HCEC 1CT (cell line): ENCODE data around the gene MYO7B.

Experiments used
- DNase-seq: peaks from one replicate; pipeline ENCODE4 v3.0.0-alpha.2; 2017

Gene MYO7B

DNA sequence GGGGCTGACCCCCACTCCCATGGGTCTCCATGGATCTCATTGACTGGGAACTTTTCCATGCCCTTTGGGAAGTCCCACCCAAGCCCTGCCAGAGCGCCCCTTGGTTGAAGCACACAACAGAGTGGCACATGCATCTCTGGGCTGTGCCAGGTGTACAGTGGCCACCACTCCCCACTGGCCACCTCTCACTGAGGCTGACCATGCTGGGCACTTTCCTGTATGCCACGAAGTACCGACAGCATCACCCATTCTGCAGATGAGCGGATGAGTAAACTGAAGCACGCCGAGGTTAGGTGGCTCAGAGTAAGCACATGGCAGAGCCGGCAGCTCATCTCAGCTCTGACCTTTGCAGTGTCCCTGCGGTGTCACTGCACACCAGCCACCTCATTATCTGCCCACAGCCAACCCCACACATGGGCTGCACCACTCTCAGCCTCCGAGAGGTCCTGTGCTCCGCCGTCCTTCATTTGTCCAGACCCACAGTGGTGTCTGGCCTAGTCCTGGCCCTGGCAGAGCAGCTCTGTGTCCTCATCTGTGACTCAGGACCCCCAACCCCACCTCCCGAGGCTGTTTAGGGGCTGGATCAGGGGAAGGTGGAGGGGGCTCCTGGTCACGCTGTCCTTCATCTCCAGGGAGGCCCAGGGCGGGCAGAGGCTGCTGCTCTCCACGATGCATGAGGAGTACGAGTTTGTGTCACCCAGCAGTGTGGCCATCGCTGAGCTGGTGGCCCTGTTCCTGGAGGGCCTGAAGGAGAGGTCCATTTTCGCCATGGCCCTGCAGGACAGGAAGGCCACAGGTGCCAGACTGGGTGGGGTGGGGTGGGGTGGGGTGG lies 92.5 kb downstream of the MYO7B start:
- no peak for DNase-seq

DNA sequence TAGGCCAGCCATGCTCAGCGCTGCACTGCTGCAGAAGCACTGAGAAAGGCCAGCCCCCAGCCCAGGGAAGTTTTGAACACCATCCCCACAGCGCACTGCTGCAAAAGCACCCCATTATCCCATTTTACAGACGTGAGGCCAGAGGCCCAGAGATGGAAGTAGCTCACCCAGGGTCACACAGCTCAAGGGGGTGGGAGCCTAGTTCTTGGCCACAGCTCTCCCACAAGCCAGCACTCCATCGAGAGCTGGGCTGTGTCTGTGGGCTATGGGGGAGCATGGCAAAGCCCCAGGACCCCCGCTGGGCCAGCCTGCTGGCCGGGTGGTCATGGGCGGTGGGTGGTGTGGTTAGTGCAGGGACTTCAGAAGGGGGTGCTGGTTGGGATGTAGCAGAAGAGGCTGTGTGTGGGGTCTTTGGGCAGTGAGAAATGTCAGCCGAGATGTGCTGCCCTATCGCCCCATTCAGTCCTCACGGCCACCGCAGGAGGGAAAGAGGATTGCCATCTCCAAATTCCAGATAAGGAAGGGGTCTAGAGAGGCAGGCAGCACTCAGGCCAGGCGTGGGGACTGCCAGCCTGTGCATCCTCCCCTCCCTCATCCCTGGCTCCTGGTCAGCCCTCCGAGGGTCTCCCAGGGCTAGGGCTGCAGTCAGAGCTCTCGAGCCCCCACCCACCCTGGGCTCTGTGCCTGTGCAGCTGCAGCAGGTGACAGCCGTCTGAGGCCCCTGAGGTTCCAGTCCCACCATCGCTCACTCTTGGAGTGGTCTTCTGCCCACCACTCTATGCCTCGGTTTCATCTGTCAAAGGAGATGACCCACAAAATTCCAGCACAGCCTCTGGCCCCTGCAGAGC lies 93.5 kb downstream of the MYO7B start:
- no peak for DNase-seq

DNA sequence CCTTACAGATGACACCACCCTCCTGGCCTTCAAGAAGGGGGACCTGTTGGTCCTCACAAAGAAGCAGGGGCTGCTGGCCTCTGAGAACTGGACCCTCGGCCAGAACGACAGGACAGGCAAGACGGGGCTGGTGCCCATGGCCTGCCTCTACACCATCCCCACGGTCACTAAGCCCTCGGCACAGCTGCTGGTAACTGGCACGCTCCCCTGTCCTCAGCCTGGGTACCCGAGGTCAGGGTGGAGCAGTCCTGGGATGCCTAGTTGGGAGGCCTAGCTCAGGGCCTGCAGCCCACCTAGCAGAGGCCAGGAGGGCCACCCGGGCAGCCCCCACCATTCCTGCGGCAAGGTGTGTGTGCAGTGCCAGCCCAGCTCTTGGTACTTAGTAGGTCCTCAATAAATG lies 94.2 kb downstream of the MYO7B start:
- DNase-seq, result no peak

DNA sequence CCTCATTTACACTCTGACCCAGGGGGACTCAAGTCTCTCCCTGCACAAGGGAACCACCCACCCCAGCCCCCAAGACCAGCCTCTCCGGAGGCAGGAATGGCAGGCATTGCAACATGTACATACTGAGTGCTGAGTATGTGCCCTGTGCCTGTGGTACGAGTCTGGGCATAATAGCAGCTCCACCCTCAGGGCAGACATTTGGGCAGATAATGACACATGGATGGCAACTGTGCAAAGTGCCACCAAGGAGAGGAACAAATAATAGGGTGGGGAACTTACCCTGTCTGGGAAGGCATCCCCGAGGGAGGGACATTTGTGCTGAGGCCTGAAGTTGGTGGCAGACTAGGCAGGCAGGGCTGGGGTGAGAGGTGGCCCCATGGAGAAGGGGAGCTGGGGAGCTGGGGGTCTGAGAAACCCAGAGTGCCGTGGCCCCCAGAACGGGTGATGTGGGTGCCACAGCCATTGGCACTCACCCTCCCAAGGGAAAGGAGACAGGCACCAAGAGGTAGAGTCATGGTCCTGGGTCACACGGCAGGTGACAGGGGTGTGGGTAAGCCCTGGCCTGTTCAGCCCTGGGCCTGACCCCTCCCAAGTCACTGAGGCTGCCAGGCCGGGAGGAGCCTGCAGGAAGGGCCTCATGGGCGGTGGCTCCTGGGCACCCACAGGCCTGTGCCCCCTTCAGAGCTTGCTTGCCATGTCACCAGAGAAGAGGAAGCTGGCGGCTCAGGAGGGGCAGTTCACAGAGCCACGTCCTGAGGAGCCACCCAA lies 94.8 kb downstream of the MYO7B start:
- no peak for DNase-seq

DNA sequence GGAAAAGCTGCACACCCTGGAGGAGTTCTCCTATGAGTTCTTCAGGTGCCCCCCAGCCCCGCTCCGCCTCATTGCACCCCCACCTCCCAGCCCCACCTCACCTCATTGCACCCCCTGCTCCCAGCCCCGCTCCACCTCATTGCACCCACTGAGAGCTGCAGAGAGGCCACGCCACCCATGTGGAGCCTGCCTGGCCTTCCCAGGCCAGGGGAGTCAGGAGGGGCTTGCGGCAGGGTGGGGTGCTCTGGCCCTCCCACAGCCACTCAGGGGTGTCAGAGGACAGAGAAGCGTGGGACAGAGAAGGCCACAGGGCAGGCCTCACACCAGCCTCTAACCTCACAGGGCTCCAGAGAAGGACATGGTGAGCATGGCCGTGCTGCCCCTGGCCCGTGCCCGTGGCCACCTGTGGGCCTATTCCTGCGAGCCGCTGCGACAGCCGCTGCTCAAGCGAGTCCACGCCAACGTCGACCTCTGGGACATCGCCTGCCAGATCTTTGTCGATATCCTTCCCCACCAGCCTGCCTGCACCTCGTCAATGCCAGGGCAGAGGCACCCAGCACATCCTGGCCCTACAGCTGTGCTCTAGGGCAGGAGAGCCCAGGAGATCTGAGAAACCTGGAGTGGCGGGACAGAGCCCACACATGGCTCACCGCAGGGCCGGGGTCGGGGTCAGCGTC lies 95.5 kb downstream of the MYO7B start:
- DNase-seq, result no peak

DNA sequence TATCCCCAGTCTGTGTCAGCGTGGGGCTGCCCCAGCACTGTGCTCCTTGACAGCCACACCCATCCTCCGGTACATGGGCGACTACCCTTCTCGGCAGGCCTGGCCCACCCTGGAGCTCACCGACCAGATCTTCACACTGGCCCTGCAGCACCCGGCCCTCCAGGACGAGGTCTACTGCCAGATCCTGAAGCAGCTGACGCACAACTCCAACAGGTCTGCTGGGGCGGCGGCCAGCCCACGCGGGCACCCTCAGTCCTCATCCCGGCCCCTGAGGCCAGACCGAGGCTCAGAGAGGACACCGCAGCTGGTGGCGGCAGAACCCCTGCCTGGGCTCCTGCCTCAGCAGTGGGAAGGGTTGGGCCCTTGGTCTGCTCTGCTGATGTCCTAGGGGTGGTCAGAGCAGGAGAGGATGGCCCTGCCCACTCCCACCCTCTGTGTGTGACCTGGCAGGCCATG lies 96.1 kb downstream of the MYO7B start:
- DNase-seq, result no peak

DNA sequence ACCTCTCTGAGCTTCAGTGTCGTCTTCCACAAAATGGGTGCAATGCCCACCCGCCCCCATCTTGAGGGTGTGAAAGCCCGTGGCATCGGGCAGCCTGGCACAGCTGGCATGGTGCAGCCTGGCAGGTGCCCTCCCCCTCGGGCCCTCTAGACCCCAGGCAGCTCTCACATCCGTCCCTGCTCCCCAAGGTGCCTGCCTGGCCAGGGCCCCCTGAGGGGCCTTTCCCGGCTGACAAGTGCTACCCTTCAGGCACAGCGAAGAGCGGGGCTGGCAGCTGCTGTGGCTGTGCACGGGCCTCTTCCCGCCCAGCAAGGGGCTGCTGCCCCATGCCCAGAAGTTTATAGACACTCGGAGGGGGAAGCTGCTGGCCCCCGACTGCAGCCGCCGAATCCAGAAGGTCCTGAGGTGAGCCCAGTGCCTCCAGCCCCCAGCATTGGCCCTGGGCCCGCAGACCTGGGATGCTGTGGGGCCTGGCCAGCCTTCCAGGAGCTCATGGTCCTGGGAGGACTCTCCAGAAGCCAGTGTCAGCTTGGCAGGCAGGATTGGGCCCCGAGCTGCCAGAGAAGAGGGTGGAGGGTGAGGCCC lies 96.6 kb downstream of the MYO7B start:
- no peak for DNase-seq

DNA sequence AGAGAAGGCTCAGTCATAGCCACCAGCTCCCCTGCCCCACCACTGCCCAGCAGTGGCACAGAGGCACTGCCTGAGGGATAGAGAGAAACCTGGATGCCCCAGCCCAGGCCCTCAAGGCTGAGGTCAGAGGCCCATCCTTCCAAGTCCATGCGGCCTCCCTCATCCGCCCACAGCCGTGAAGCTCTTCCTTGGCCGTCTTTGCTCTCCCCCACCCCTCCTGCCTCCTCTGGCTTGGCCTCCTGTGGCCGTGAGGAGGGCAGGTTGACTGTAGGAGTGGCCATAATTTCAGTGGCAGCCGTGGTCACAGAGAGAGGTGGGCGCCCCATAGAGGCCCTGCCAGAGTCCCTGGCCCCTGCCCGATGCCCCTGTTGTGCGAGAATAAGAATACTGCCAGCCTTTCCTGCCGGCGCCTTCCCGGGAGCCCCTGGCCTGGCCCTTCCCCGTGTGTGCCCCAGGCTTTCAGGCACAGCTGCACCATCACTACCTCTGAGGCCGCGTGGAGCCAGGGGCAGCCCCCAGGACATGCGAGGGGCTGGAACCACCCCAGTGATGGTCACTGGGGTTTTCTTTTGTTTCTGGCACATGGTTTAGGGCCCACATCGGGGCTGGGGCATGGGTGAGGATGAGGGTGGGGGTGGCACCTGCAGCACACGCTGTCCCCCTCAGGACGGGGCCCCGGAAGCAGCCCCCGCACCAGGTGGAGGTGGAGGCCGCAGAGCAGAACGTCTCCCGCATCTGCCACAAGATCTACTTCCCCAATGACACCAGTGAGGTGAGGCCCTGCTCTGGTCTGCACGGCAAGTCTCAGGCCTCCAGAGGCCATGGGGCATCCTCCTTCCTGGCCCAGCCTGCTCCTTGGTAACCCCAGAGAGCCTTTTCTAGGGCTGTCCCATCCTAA lies 97.4 kb downstream of the MYO7B start:
- DNase-seq, result no peak

DNA sequence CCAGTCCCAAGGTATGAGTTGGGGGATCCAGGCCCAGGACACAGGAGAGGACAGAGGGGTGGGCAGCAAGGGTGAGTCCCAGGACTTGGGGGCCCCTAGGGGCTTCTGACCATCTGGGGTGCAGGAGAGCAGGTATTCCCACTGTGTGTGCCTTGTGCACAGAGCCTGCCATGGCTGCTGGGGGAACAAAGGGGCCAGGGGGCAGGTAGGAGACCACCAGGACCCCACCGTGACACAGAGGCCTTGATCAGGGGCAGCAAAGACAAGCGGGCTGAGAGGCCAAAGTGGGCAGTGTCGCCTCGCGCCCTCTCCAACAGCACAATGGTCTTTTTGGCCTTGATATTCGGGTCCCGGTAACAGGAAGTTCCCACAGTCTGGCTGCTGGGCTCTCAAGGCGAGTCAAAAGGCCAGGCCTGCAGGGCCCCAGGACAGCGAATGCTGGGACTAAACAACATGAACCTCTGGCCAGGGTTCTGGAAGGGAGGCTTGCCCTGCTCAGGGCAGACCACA lies 98.1 kb downstream of the MYO7B start:
- no peak for DNase-seq

DNA sequence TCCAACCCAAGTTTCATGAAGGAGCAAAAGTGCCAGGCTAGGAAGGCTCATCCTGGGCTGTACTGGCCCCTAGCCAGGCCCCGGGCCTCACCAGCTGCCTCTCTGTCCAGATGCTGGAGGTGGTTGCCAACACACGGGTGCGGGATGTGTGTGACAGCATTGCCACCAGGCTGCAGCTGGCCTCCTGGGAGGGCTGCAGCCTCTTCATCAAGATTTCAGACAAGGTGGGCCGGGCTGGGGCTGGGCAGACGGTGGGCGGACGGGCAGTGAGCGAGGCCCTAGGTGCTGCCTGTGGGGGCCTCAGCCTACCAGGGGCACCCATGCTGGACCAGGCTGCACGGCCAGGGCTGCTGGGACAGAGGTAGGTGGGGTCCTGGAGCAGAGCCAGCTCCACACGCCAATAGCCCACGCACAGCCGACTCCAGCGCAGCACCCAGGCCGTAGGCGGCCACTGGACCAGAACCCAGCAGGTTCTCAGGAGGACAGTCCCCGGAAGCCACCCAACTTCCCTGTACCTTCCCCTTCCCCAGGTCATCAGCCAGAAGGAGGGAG lies 98.7 kb downstream of the MYO7B start:
- DNase-seq, result no peak

DNA sequence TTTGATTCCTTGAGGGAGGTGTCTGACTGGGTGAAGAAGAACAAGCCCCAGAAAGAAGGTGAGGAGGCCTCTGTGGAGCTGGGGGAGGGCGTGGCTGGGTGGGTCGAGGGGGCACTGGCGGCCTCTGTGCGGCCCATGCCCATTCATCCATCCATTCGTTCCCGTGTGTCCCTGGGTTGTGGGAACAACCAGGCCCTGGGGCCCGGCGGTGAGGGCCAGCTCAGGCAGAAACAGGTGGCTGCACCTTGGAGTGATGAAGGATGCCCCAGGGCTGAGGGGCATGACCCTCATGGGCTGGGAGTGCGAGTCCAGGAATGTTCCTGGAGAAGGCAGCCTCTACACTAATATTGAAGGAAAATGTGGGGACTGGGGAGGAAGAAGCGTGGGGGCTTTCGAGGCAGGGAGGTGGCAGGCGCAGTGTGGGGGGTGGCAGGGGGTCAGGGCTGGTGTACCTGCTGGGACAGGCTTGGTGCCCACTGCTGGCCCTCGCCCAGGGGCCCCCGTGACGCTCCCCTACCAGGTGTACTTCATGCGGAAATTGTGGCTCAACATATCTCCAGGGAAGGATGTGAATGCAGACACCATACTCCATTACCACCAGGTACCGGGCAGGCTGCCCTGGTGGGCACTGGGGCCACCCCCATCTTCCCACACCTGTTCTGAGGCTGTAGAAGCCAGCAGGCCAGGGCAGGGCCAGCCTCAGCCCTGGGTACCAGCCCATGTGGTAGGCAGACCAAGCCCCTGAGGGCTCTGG lies 99.3 kb downstream of the MYO7B start:
- no peak for DNase-seq

DNA sequence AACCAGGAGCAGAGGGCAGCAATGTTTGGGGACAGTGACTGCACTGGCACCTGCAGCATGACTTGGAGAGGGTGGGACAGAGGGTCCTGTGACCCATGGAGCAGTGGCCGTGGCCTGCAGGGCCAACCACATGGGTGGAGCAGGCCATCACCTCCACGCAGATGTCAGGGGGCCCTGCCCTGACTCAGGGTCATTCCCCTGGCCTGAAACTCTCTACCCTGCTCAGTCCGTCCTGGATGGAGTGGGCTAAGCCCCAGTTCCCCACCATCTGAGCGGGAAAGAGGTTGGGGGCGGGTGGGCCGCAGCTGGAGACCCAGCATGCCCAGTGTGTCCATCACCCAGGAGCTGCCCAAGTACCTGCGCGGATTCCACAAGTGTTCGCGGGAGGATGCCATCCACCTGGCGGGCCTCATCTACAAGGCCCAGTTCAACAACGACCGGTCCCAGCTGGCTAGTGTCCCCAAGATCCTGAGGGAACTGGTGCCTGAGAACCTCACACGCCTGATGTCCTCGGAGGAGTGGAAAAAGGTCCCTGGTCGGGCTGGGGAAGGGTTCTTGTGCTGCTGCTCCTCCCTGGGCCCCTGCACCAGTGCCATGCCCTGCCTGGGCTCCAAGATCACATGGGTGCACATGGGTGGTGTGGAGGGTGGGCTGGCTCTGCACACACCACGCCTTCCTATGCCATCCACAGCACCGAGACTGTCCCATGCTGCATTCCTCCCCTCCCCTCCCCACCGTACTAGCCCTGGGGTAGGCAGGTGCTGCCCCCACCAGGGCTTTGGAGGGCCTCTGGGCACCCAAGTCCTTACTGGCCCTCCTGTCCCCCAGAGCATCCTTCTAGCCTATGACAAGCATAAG lies 100.1 kb downstream of the MYO7B start:
- DNase-seq, result no peak

DNA sequence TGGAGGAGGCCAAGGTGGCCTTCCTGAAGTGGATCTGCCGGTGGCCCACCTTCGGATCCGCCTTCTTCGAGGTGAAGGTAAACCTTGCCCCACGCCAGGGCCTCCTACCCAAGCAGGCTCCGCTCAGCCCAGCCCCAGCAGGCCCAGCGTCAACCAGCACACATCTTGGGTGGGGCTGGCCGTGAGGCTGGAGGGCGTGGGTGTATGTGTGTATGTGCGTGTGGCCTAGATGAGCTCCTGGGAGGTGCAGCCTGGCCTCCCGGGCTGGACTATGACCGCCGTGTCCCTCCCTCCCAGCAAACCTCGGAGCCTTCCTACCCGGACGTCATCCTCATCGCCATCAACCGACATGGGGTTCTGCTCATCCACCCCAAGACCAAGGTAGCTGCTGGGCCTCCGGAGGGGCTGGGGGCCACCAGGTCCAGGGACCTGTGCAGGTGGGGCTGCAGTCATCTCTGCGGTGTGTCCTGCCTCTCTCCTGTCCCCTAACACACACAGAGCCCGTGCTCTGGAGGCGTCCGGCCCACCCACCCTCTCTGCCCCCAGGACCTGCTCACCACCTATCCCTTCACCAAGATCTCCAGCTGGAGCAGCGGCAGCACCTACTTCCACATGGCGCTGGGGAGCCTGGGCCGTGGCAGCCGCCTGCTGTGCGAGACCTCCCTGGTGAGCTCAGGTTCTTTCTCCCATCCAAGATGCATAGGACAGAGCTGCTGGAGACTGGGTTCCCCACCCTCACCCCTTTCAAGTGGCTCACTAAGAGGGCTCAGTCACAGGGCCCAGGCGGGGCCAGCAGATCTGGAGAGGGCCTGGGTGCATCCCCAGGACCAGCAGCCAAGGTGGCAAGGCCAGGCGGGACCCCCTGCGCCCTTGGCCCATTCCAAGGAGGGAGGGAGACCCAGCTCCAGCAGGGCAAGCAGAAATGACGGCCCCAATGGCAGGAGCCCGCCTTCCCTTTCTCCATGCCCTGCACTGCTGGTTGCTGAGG lies 101.1 kb downstream of the MYO7B start:
- DNase-seq, result no peak

DNA sequence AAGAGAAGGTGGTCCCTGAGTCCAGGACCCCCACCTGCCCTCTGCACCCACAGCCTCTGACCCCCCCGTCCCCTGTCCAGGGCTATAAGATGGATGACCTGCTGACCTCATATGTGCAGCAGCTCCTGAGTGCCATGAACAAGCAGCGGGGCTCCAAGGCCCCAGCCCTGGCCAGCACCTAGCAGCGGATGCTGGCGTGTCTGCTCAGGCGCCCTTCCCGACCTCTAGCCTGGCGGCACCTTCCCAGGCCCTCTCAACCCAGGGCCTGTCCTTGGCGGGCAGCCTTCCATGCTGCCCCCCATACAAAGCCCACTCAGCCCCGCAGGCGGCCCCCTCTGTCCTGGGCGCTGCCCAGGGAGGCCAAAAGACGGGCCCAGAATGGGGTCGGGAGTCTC lies 101.8 kb downstream of the MYO7B start:
- no peak for DNase-seq

DNA sequence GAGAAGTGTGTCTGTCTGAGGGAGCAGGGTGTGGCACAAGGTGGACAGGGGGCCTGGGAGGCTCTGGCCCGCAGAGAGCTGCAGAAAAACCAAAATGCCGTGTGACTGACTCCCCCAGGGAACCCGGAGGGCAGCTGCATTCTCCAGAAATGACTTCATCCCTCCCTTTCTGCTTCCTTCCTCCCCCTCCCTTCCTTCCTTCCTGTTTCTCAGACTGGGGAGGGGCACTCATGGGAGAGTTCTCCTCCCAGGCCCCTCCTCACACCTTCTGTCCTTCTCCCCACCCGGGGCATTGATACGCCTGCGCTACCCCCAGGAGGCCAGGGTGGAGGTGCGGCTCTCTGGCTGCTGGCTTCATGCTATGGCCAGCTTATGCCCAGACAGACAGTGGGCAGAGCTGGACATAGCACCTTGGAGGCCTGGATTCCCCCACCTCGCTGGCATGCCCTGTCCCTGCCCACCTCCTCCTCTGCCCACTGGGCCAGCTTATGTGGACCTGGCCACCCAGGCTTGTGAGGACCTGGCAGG lies 102.3 kb downstream of the MYO7B start:
- peak; percentile 73 for DNase-seq

DNA sequence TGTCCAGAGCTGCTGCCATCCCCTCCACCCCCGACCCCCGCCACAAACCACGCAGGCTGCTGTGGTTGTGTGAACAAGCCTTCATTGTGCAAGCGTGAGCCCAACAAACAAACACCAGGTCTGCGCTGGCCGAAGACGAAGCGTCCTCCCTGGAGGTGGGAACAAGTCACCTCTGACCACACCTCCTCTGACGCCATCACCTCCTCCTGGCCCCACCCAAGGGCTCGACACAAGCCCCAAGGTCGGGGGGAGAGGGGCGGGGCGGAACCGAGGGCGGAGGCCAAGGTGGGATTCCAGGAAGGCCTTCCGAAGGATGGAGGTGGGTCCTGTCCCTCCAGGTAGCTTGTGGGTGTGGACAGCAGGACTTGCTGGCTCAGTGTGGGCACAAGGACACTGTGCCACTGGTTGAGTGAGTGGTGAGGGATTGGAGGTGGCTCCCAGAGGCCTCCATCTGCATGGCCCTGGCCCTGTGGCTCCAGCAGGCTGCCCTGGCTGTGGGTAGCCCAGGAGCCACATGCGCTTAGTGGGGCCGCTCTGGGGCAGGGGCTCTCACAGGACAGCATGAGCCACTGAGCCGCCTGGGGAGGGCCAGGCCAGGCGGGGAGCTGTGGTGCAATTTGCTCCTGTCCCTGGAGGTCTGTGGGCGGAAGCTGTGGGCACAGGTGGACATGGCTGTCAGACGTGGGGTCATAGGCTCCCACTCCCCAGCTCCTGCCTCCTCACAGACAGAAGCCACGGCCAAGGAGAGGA lies 103.1 kb downstream of the MYO7B start:
- DNase-seq, result no peak

DNA sequence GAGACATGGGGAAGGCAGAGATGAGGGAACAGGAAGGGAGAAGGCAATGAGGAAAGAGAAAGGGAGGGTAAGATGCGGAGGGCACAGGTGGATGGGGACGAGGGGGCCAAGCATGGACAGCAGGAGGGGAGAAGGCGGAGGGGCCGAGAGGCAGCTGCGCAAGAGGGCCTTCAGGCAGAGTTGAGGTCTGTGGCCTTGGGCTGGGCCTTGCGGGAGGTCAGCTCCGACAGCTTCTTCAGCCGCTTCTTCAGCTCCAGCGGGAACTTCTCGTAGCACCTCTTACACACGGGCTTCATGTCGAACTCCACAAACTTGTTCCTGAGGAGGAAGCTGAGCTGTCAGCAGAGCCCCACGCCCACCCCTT lies 103.6 kb downstream of the MYO7B start:
- DNase-seq, result no peak
